Transverse colon (tissue), 4 donors: ENCODE results near the gene HCRTR1. TPM values are rescaled to one million over a fixed set of nuclear protein-coding genes. Genes with fewer than 3 reads are reported as not detected.

Source experiments
- DNase-seq: peaks from one replicate; pipeline ENCODE4 v3.0.0-alpha.2; 2019
- H3K27ac ChIP-seq, 4 donors: fragments of 200-600 bp; sonication (generic); 2 replicates each; pipeline ENCODE4 v1.5.1; 2016 to 2018; ENCODE audit warnings: inconsistent platforms in 4 of 4
- H3K27me3 ChIP-seq: fragments of 200-600 bp; sonication (generic); 2 replicates; pipeline ENCODE4 v1.5.1; 2017; ENCODE audit warnings: inconsistent platforms
- H3K36me3 ChIP-seq, 4 donors: fragments of 200-600 bp; sonication (generic); 2 replicates each; pipeline ENCODE4 v1.5.1; 2017 to 2019; ENCODE audit warnings: inconsistent platforms in 4 of 4
- H3K4me1 ChIP-seq, 4 donors: fragments of 200-600 bp; sonication (generic); 2 replicates each; pipeline ENCODE4 v1.5.1; 2017 to 2020; ENCODE audit warnings: inconsistent platforms in 4 of 4
- H3K4me3 ChIP-seq, 4 donors: fragments of 200-600 bp; sonication (generic); 1 replicate in 1 of 4; 2 replicates in 3 of 4; pipeline versions ENCODE4 v1.5.1 to v1.6.1; 2017 to 2019; ENCODE audit warnings: inconsistent platforms in 4 of 4
- H3K9me3 ChIP-seq, 2 donors: fragments of 200-600 bp; sonication (generic); 2 replicates each; pipeline ENCODE4 v1.5.1; 2017 to 2019; ENCODE audit warnings: inconsistent platforms in 2 of 2
- CTCF ChIP-seq, 5 experiments: fragments of 200-600 bp in 3 of 5; fragments of 450-650 bp in 2 of 5; sonication (generic) in 3 of 5; IDR thresholded peaks; 1 replicate in 2 of 5; 2 replicates in 3 of 5; pipeline ENCODE4 v1.5.1; 2016 to 2017; ENCODE audit warnings: antibody characterized with exemption in 5 of 5, inconsistent platforms in 3 of 5, mild to moderate bottlenecking in 2 of 5, moderate library complexity in 1 of 5
- EP300 ChIP-seq: sonication (generic); formaldehyde crosslinking; IDR thresholded peaks from one replicate; pipeline ENCODE4 v1.6.1; 2017; ENCODE audit warnings: antibody characterized with exemption, low read depth
- POLR2A ChIP-seq: fragments of 450-650 bp; IDR thresholded peaks from one replicate; pipeline ENCODE4 v1.6.1; 2016; ENCODE audit warnings: antibody characterized with exemption, mild to moderate bottlenecking, moderate library complexity
- POLR2AphosphoS5 ChIP-seq, 3 donors: sonication (generic); formaldehyde crosslinking; IDR thresholded peaks; one replicate each; pipeline ENCODE4 v1.6.1; 2016; ENCODE audit warnings: antibody characterized with exemption in 3 of 3
- WGBS, 2 donors: methylation state at CpG; one replicate each; pipeline ENCODE4 v1.1.5; 2018; ENCODE audit warnings: low coverage in 1 of 2; 5-methylcytosine and 5-hydroxymethylcytosine counted together
- in situ Hi-C, 4 donors: fragments of 200-750 bp; cut with MboI; loops; one replicate each; pipeline versions ENCODE4 v1.15.0 to v1.15.1; 2017; ENCODE audit warnings: low sequenced_read_pairs in 3 of 4, low pct_ligation_motif_present in 1 of 4, low pct_unique_long_range_greater_than_20kb in 1 of 4
- intact Hi-C: fragments of 100-400 bp; cut with DNase I; formaldehyde crosslinking; loops from one replicate; pipeline ENCODE4 v1.15.1; 2023; ENCODE audit warnings: low total_unique reads
- total RNA-seq, 4 donors: library from RNA; depleted of rRNA; stranded (reverse); fragments of >200 nt; gene quantifications; one replicate each; pipeline ENCODE4 v1.1.0, GENCODE V29; 2016

HCRTR1 gene
- total RNA-seq, 4 donors from 2014 or later = 0.48 TPM; not detected in 3

- peaks cover 0 to 24% (median 18%) of the 10 kb centered on the region in 4 donors for H3K4me1 ChIP-seq
- WGBS, 2 donors = 40 to 47% methylated on average over 8 to 9 of the region's 9 CpGs
- H3K9me3 ChIP-seq = no peaks in the 10 kb centered on the region
- H3K27me3 ChIP-seq = no peaks in the 10 kb centered on the region
- H3K36me3 ChIP-seq = no peaks in the 10 kb centered on the region
- no peak overlapping the region for H3K4me3 ChIP-seq
- DNase-seq = peak; percentile 71
- TF ChIP-seq EP300 (no peak), CTCF (IDR thresholded peaks at IDR 0.05) (peak; percentile 91 to 97 (median 95)), POLR2A (no peak)
- H3K27ac ChIP-seq = no peak overlapping the region
- in situ Hi-C loops = loop anchor here (5.0 to 25.0 kb wide), 4 partner anchors 121 to 298 kb away; no protein-coding TSS in a partner anchor
- intact Hi-C loops = loop anchor here (2.0 to 10.0 kb wide), 2 partner anchors 81 to 125 kb away; no protein-coding TSS in a partner anchor
These were observed 46.3 kb downstream of the HCRTR1 start for GRCh38 chr1:31663622-31664452.

GRCh38 chr1:31664528-31664927 lies 47.0 kb downstream of the HCRTR1 start:
- H3K4me3 ChIP-seq = no peak overlapping the region
- H3K36me3 ChIP-seq = no peaks in the 10 kb centered on the region
- H3K27me3 ChIP-seq = no peaks in the 10 kb centered on the region
- H3K9me3 ChIP-seq = no peaks in the 10 kb centered on the region
- in situ Hi-C loops = loop anchor here (5.0 to 25.0 kb wide), 4 partner anchors 120 to 298 kb away; no protein-coding TSS in a partner anchor
- DNase-seq = no peak
- intact Hi-C loops = loop anchor here (10.0 kb wide), 1 partner anchor 80 kb away; no protein-coding TSS in a partner anchor
- TF ChIP-seq EP300 (no peak), POLR2A (no peak), POLR2AphosphoS5 (IDR thresholded peaks at IDR 0.05) (no peak), CTCF (IDR thresholded peaks at IDR 0.05) (no peak)
- WGBS, 2 donors = 86% methylated on average over 9 of the region's 9 CpGs; no CpG with 5 or more reads in 1 of the 2 donors
- H3K4me1 ChIP-seq = peaks cover 3 to 31% (median 25%) of the 10 kb centered on the region in 4 donors
- H3K27ac ChIP-seq = no peak overlapping the region

- in situ Hi-C loops = loop anchor here in 3 of 4 donors (10.0 to 25.0 kb wide), 3 partner anchors 119 to 297 kb away; no protein-coding TSS in a partner anchor
- 70 to 74% methylated on average over 3 to 7 of the region's 7 CpGs for WGBS, 2 donors
- Histone ChIP-seq H3K4me1 (peaks cover 9 to 39% (median 33%) of the 10 kb centered on the region in 4 donors), H3K36me3 (no peaks in the 10 kb centered on the region), H3K9me3 (no peaks in the 10 kb centered on the region), H3K27ac (peak overlapping the region in 2 of 4 donors; percentile 58 to 81), H3K4me3 (no peak overlapping the region), H3K27me3 (no peaks in the 10 kb centered on the region)
- DNase-seq = no peak
- TF ChIP-seq EP300 (no peak), CTCF (IDR thresholded peaks at IDR 0.05) (no peak), POLR2AphosphoS5 (IDR thresholded peaks at IDR 0.05) (no peak), POLR2A (no peak)
- intact Hi-C loops = loop anchor here (5.0 to 10.0 kb wide), 2 partner anchors 52 to 79 kb away; no protein-coding TSS in a partner anchor
These were observed 47.9 kb downstream of the HCRTR1 start for GRCh38 chr1:31665234-31665878.
